H9 (cell line): Measurements from ENCODE around the gene SYNGR2. TPM values are rescaled to one million over a fixed set of nuclear protein-coding genes. Genes with fewer than 3 reads are reported as not detected.

Source experiments
- DNase-seq: peaks from one replicate; pipeline ENCODE4 v3.0.0-alpha.2; 2017
- H2AFZ ChIP-seq: one replicate; pipeline ENCODE4 v1.6.1; 2013; ENCODE audit warnings: mild to moderate bottlenecking, low read length, control low read depth, moderate library complexity
- H2AK5ac ChIP-seq: 2 replicates; pipeline ENCODE4 v1.6.1; 2013; ENCODE audit warnings: low read length, control low read depth, mixed read lengths; ENCODE audit not compliant: insufficient read length
- H2BK120ac ChIP-seq: one replicate; pipeline ENCODE4 v1.6.1; 2013; ENCODE audit warnings: low read depth, mild to moderate bottlenecking, low read length, control low read depth, inconsistent platforms; ENCODE audit not compliant: poor library complexity, severe bottlenecking
- H2BK12ac ChIP-seq: 2 replicates; pipeline ENCODE4 v1.6.1; 2013; ENCODE audit warnings: low read length, control low read depth, mixed read lengths, low read depth; ENCODE audit not compliant: insufficient read length
- H2BK15ac ChIP-seq: 2 replicates; pipeline ENCODE4 v1.6.1; 2013; ENCODE audit warnings: low read depth, low read length, control low read depth
- H2BK20ac ChIP-seq: one replicate; pipeline ENCODE4 v1.6.1; 2013; ENCODE audit warnings: low read depth, mild to moderate bottlenecking, low read length, control low read depth, inconsistent platforms; ENCODE audit not compliant: poor library complexity, severe bottlenecking
- H2BK5ac ChIP-seq: 2 replicates; pipeline ENCODE4 v1.6.1; 2013; ENCODE audit warnings: low read length, control low read depth, mixed read lengths; ENCODE audit not compliant: insufficient read length
- H3K14ac ChIP-seq: 2 replicates; pipeline ENCODE4 v1.6.1; 2013; ENCODE audit warnings: low read length, control low read depth; ENCODE audit not compliant: insufficient read depth
- H3K18ac ChIP-seq: 2 replicates; pipeline ENCODE4 v1.6.1; 2013; ENCODE audit warnings: low read depth, mild to moderate bottlenecking, mixed read lengths, low read length, control low read depth; ENCODE audit not compliant: insufficient read length
- H3K23ac ChIP-seq: 2 replicates; pipeline ENCODE4 v1.6.1; 2013; ENCODE audit warnings: low read length, control low read depth, mixed read lengths, low read depth; ENCODE audit not compliant: insufficient read length
- H3K23me2 ChIP-seq: 2 replicates; pipeline ENCODE4 v1.6.1; 2013; ENCODE audit warnings: low read depth, mild to moderate bottlenecking, mixed read lengths, low read length, control low read depth; ENCODE audit not compliant: insufficient read length, poor library complexity, severe bottlenecking
- H3K27ac ChIP-seq: 2 replicates; pipeline ENCODE4 v1.5.1; 2013; ENCODE audit warnings: low read length, control low read depth, mixed read lengths, low read depth; ENCODE audit not compliant: insufficient read length
- H3K27me3 ChIP-seq: 2 replicates; pipeline ENCODE4 v1.6.1; 2013; ENCODE audit warnings: low read length, control low read depth, inconsistent platforms; ENCODE audit not compliant: insufficient read depth
- H3K4ac ChIP-seq: 2 replicates; pipeline ENCODE4 v1.6.1; 2013; ENCODE audit warnings: low read depth, mild to moderate bottlenecking, control low read depth, inconsistent platforms, low read length, moderate library complexity
- H3K4me1 ChIP-seq: 2 replicates; pipeline ENCODE4 v1.6.1; 2013; ENCODE audit warnings: low read length, control low read depth, inconsistent platforms; ENCODE audit not compliant: insufficient read depth
- H3K4me2 ChIP-seq: 2 replicates; pipeline ENCODE4 v1.6.1; 2013; ENCODE audit warnings: low read length, control low read depth, mixed read lengths; ENCODE audit not compliant: insufficient read length, insufficient read depth
- H3K56ac ChIP-seq: 2 replicates; pipeline ENCODE4 v1.6.1; 2013; ENCODE audit warnings: low read depth, mild to moderate bottlenecking, mixed read lengths, low read length, control low read depth; ENCODE audit not compliant: insufficient read length
- H3K79me1 ChIP-seq: 2 replicates; pipeline ENCODE4 v1.6.1; 2013; ENCODE audit warnings: low read depth, mild to moderate bottlenecking, moderate library complexity, low read length, control low read depth, inconsistent platforms; ENCODE audit not compliant: insufficient read depth, poor library complexity, severe bottlenecking
- H3K79me2 ChIP-seq: 2 replicates; pipeline ENCODE4 v1.6.1; 2013; ENCODE audit warnings: low read length, control low read depth, inconsistent platforms; ENCODE audit not compliant: insufficient read depth
- H3K9ac ChIP-seq: 2 replicates; pipeline ENCODE4 v1.6.1; 2013; ENCODE audit warnings: low read length, control low read depth, mixed read lengths; ENCODE audit not compliant: insufficient read length; ENCODE audit errors: extremely low read depth
- H3K9me3 ChIP-seq: one replicate; pipeline ENCODE4 v1.6.1; 2013; ENCODE audit warnings: low read depth, low read length, inconsistent platforms; ENCODE audit not compliant: control insufficient read depth
- H3T11ph ChIP-seq: one replicate; pipeline ENCODE4 v1.6.1; 2013; ENCODE audit warnings: mild to moderate bottlenecking, low read length, control low read depth, inconsistent platforms
- H4K20me1 ChIP-seq: one replicate; pipeline ENCODE4 v1.6.1; 2013; ENCODE audit not compliant: control insufficient read depth, insufficient read length, insufficient read depth
- H4K5ac ChIP-seq: 2 replicates; pipeline ENCODE4 v1.6.1; 2013; ENCODE audit warnings: low read depth, mild to moderate bottlenecking, mixed read lengths, low read length, control low read depth; ENCODE audit not compliant: insufficient read length
- H4K8ac ChIP-seq: replicated peaks from 2 replicates; pipeline ENCODE4 v1.6.1; 2013; ENCODE audit warnings: low read length, control low read depth, mixed read lengths, low read depth; ENCODE audit not compliant: insufficient read length
- H4K91ac ChIP-seq: 2 replicates; pipeline ENCODE4 v1.6.1; 2013; ENCODE audit warnings: low read depth, mild to moderate bottlenecking, moderate library complexity, mixed read lengths, low read length, control low read depth; ENCODE audit not compliant: insufficient read length
- H3K27ac Mint-ChIP-seq, 3 experiments: 2 replicates in 2 of 3; 3 replicates in 1 of 3; pipeline ENCODE4 v1.8.0; 2020 to 2021; ENCODE audit warnings: mixed read lengths in 3 of 3, mild to moderate bottlenecking in 1 of 3, moderate library complexity in 1 of 3
- H3K27me3 Mint-ChIP-seq: 2 replicates; pipeline ENCODE4 v1.8.0; 2021; ENCODE audit warnings: low read depth, mild to moderate bottlenecking, moderate library complexity, mixed read lengths
- H3K36me3 Mint-ChIP-seq, 3 experiments: 2 replicates in 2 of 3; 3 replicates in 1 of 3; pipeline ENCODE4 v1.8.0; 2020 to 2021; ENCODE audit warnings: low read depth in 3 of 3, mixed read lengths in 3 of 3; ENCODE audit not compliant: insufficient read depth in 1 of 3
- H3K4me1 Mint-ChIP-seq, 2 experiments: 2 replicates each; pipeline ENCODE4 v1.8.0; 2020; ENCODE audit warnings: mixed read lengths in 2 of 2
- H3K4me3 Mint-ChIP-seq, 2 experiments: 2 replicates in 1 of 2; 3 replicates in 1 of 2; pipeline ENCODE4 v1.8.0; 2020 to 2021; ENCODE audit warnings: mild to moderate bottlenecking in 2 of 2, mixed read lengths in 2 of 2, moderate library complexity in 1 of 2
- H3K9me3 Mint-ChIP-seq, 2 experiments: 2 replicates in 1 of 2; 3 replicates in 1 of 2; pipeline ENCODE4 v1.8.0; 2020; ENCODE audit warnings: mild to moderate bottlenecking in 2 of 2, mixed read lengths in 2 of 2, moderate library complexity in 1 of 2
- WGBS: extraction: QIAGEN DNeasy Blood & Tissue Kit; methylation state at CpG from one replicate; pipeline ENCODE4 v1.1.7; 2013; ENCODE audit warnings: missing lambda C conversion rate, low lambda C conversion rate, mixed read lengths; ENCODE audit not compliant: insufficient read length; ENCODE audit errors: extremely low coverage; 5-methylcytosine and 5-hydroxymethylcytosine counted together
- total RNA-seq: library from RNA; stranded (reverse); gene quantifications from 2 replicates; pipeline ENCODE4 v1.2.1, GENCODE V29; 2021
- TF ChIP-seq, protein P1 (sequence below): fragments of 200-600 bp; sonication (generic); conservative IDR thresholded peaks from 3 replicates; pipeline ENCODE4 v1.8.0; 2021; ENCODE audit warnings: antibody characterized with exemption, mild to moderate bottlenecking

SYNGR2 gene
- total RNA-seq, 1 experiment from 2014 or later, result 41.0 TPM

- Histone ChIP-seq H3K23ac (no peak overlapping the region), H2BK120ac (no peak overlapping the region), H3K4me2 (no peak overlapping the region), H3T11ph (no peak overlapping the region), H2BK5ac (no peak overlapping the region), H3K79me2 (no peaks in the 10 kb centered on the region; the same call in 1 of the 2 replicates), H2AK5ac (no peak overlapping the region), H4K8ac (no peak overlapping the region), H4K20me1 (no peaks in the 10 kb centered on the region), H3K79me1 (no peaks in the 10 kb centered on the region), H3K4me1 (peaks cover 5% of the 10 kb centered on the region; the same call in 1 of the 2 replicates), H3K56ac (no peak overlapping the region), H3K9me3 (no peaks in the 10 kb centered on the region), H2BK15ac (no peak overlapping the region), H3K23me2 (peaks cover 16% of the 10 kb centered on the region), H3K27me3 (no peaks in the 10 kb centered on the region), H2AFZ (no peak overlapping the region), H3K18ac (no peak overlapping the region), H2BK20ac (no peak overlapping the region), H3K14ac (no peak overlapping the region), H3K27ac (no peak overlapping the region), H2BK12ac (no peak overlapping the region), H4K5ac (no peak overlapping the region), H3K9ac (no peak overlapping the region), H3K4ac (no peak overlapping the region), H4K91ac (no peak overlapping the region)
- Mint-ChIP-seq H3K4me1 (peaks cover 5 to 12% of the 10 kb centered on the region in 2 experiments), H3K27ac (peak overlapping the region in 1 of 3 experiments; percentile 29; a peak in 1 of 7 replicates), H3K9me3 (no peaks in the 10 kb centered on the region), H3K36me3 (peaks cover 7 to 28% (median 22%) of the 10 kb centered on the region in 3 experiments), H3K4me3 (no peak overlapping the region), H3K27me3 (no peaks in the 10 kb centered on the region)
- TF ChIP-seq, protein P1, sequence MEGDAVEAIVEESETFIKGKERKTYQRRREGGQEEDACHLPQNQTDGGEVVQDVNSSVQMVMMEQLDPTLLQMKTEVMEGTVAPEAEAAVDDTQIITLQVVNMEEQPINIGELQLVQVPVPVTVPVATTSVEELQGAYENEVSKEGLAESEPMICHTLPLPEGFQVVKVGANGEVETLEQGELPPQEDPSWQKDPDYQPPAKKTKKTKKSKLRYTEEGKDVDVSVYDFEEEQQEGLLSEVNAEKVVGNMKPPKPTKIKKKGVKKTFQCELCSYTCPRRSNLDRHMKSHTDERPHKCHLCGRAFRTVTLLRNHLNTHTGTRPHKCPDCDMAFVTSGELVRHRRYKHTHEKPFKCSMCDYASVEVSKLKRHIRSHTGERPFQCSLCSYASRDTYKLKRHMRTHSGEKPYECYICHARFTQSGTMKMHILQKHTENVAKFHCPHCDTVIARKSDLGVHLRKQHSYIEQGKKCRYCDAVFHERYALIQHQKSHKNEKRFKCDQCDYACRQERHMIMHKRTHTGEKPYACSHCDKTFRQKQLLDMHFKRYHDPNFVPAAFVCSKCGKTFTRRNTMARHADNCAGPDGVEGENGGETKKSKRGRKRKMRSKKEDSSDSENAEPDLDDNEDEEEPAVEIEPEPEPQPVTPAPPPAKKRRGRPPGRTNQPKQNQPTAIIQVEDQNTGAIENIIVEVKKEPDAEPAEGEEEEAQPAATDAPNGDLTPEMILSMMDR, result no peak
- 96% methylated on average over 2 of the region's 5 CpGs for WGBS
- no peak for DNase-seq
Measured at GRCh38 chr17:78123258-78123929, 45.0 kb upstream of the SYNGR2 start.
